ENCODE data around the gene AVEN.

Gene AVEN, protein sequence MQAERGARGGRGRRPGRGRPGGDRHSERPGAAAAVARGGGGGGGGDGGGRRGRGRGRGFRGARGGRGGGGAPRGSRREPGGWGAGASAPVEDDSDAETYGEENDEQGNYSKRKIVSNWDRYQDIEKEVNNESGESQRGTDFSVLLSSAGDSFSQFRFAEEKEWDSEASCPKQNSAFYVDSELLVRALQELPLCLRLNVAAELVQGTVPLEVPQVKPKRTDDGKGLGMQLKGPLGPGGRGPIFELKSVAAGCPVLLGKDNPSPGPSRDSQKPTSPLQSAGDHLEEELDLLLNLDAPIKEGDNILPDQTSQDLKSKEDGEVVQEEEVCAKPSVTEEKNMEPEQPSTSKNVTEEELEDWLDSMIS

GRCh38 chr15:34038871-34039789 lies at the start of gene AVEN:
Gene AVEN (minus strand): TSS chr15:34039204. CDS start chr15:34039046, 158 bp downstream.
- Histone ChIP-seq H3K4me2 (ENCODE audit: low read depth, low read length, poor library complexity, severe bottlenecking) (peak within 1 kb of the TSS; percentile 85), H3K4me3 (ENCODE audit: low read length, poor library complexity, severe bottlenecking) (peak within 1 kb of the TSS; percentile 99), H3K79me2 (ENCODE audit: insufficient read depth, low read length) (peaks cover 21% of the 10 kb centered on the region), H2AFZ (ENCODE audit: low read length) (peak within 1 kb of the TSS; percentile 99), H4K20me1 (ENCODE audit: insufficient read depth, low read length, poor library complexity, severe bottlenecking) (no peaks in the 10 kb centered on the region), H3K36me3 (ENCODE audit: insufficient read depth, low read length) (no peaks in the 10 kb centered on the region), H3F3A (ENCODE audit: low read depth) (0 out of 2 replicates have a peak, but pooled peaks cover 5% of the 10 kb centered on the region), H3K9ac (ENCODE audit: low read depth, low read length, poor library complexity, severe bottlenecking) (peak within 1 kb of the TSS; percentile 86), H3K9me3 (ENCODE audit: insufficient read depth, low read depth, low read length) (no peaks in the 10 kb centered on the region), H3K27me3 (ENCODE audit: insufficient read depth, low read length, poor library complexity, severe bottlenecking) (no peaks in the 10 kb centered on the region), H3K4me1 (ENCODE audit: insufficient read depth, low read length, poor library complexity, severe bottlenecking) (peaks cover 28% of the 10 kb centered on the region), H3K9me2 (replicated peaks; ENCODE audit: low read depth, low read length) (no peaks in the 10 kb centered on the region)
- TF ChIP-seq EZH2phosphoT487 (IDR thresholded peaks at IDR 0.05; ENCODE audit: borderline replicate concordance) = no peak
- TF ChIP-seq, protein P1, sequence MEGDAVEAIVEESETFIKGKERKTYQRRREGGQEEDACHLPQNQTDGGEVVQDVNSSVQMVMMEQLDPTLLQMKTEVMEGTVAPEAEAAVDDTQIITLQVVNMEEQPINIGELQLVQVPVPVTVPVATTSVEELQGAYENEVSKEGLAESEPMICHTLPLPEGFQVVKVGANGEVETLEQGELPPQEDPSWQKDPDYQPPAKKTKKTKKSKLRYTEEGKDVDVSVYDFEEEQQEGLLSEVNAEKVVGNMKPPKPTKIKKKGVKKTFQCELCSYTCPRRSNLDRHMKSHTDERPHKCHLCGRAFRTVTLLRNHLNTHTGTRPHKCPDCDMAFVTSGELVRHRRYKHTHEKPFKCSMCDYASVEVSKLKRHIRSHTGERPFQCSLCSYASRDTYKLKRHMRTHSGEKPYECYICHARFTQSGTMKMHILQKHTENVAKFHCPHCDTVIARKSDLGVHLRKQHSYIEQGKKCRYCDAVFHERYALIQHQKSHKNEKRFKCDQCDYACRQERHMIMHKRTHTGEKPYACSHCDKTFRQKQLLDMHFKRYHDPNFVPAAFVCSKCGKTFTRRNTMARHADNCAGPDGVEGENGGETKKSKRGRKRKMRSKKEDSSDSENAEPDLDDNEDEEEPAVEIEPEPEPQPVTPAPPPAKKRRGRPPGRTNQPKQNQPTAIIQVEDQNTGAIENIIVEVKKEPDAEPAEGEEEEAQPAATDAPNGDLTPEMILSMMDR (conservative IDR thresholded peaks at IDR 0.05; ENCODE audit: low read length) = no peak

DNA sequence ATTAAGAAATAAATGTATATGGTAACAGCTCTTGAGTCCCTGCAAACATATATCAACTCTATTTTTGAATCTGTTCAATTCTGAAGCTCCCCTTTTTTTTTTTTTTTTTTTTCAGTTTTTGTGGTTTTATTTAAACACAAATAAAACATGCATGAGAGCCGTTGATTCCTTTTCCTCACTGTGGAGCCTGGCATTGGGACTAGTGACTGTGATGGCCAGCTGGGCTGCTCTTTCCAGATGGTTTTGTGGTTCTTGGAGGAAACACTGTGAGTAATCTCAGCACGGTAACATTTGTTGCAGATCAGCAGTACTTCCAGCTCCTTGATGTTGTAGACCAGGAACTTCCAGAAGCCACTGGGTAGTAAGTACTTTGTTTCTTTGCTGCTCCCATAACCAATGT lies 46.7 kb upstream of the AVEN start:
- H3K9me3 ChIP-seq (ENCODE audit: insufficient read depth, low read depth, low read length) = no peaks in the 10 kb centered on the region
- no peak overlapping the region for H3K4me2 ChIP-seq (ENCODE audit: low read depth, low read length, poor library complexity, severe bottlenecking)
- H3K27me3 ChIP-seq (ENCODE audit: insufficient read depth, low read length, poor library complexity, severe bottlenecking) = no peaks in the 10 kb centered on the region
- H3K4me3 ChIP-seq (ENCODE audit: low read length, poor library complexity, severe bottlenecking) = no peak overlapping the region
- no peaks in the 10 kb centered on the region for H4K20me1 ChIP-seq (ENCODE audit: insufficient read depth, low read length, poor library complexity, severe bottlenecking)
- H3F3A ChIP-seq (ENCODE audit: low read depth) = no peaks in the 10 kb centered on the region
- H3K79me2 ChIP-seq (ENCODE audit: insufficient read depth, low read length) = no peaks in the 10 kb centered on the region
- no peak overlapping the region for H2AFZ ChIP-seq (ENCODE audit: low read length)
- H3K9me2 ChIP-seq (replicated peaks; ENCODE audit: low read depth, low read length) = no peaks in the 10 kb centered on the region
- H3K4me1 ChIP-seq (ENCODE audit: insufficient read depth, low read length, poor library complexity, severe bottlenecking) = no peaks in the 10 kb centered on the region
- H3K36me3 ChIP-seq (ENCODE audit: insufficient read depth, low read length) = peaks cover 56% of the 10 kb centered on the region
- H3K9ac ChIP-seq (ENCODE audit: low read depth, low read length, poor library complexity, severe bottlenecking) = no peak overlapping the region
- no peak for TF ChIP-seq EZH2phosphoT487 (IDR thresholded peaks at IDR 0.05; ENCODE audit: borderline replicate concordance)
- TF ChIP-seq, protein P1 (conservative IDR thresholded peaks at IDR 0.05; ENCODE audit: low read length) = no peak

DNA sequence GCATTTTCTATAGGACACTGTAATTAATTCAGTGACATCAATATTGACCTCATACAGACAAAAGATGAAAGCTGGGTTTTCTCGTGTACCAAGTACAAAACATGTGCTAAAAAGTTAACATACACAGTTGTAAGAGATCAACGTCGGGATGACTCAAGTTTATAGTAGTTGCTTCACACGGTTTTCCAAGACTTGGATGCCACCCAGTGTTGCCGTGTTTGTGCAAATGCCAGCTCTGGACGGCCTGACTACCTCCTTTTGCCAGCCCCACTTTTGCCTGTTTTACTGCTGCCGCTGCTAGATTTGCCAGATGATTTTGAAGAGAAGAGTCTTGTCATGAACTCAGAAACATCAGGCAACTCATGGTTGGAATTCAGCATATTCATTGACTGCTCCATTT lies 45.1 kb upstream of the AVEN start:
- H3K4me1 ChIP-seq (ENCODE audit: insufficient read depth, low read length, poor library complexity, severe bottlenecking) = no peaks in the 10 kb centered on the region
- peaks cover 51% of the 10 kb centered on the region for H3K36me3 ChIP-seq (ENCODE audit: insufficient read depth, low read length)
- no peak overlapping the region for H3K4me2 ChIP-seq (ENCODE audit: low read depth, low read length, poor library complexity, severe bottlenecking)
- H2AFZ ChIP-seq (ENCODE audit: low read length) = no peak overlapping the region
- no peaks in the 10 kb centered on the region for H3K9me3 ChIP-seq (ENCODE audit: insufficient read depth, low read depth, low read length)
- no peaks in the 10 kb centered on the region for H3K79me2 ChIP-seq (ENCODE audit: insufficient read depth, low read length)
- H3K4me3 ChIP-seq (ENCODE audit: low read length, poor library complexity, severe bottlenecking) = no peak overlapping the region
- H3K27me3 ChIP-seq (ENCODE audit: insufficient read depth, low read length, poor library complexity, severe bottlenecking) = no peaks in the 10 kb centered on the region
- H3K9me2 ChIP-seq (replicated peaks; ENCODE audit: low read depth, low read length) = no peaks in the 10 kb centered on the region
- H4K20me1 ChIP-seq (ENCODE audit: insufficient read depth, low read length, poor library complexity, severe bottlenecking) = no peaks in the 10 kb centered on the region
- no peak overlapping the region for H3K9ac ChIP-seq (ENCODE audit: low read depth, low read length, poor library complexity, severe bottlenecking)
- H3F3A ChIP-seq (ENCODE audit: low read depth) = no peaks in the 10 kb centered on the region
- TF ChIP-seq, protein P1 (conservative IDR thresholded peaks at IDR 0.05; ENCODE audit: low read length) = no peak
- no peak for TF ChIP-seq EZH2phosphoT487 (IDR thresholded peaks at IDR 0.05; ENCODE audit: borderline replicate concordance)
